H9 (cell line): ENCODE measurements around the gene CTDSP2. TPM values are rescaled to one million over a fixed set of nuclear protein-coding genes. Genes with fewer than 3 reads are reported as not detected.
"Not testable (repeated sequence)": the region's sequence is repeated elsewhere in the genome, so short reads cannot be mapped to it uniquely, and the experiment has no call there.

Experiments
- DNase-seq: peaks from one replicate; pipeline ENCODE4 v3.0.0-alpha.2; 2017
- H2AFZ ChIP-seq: one replicate; pipeline ENCODE4 v1.6.1; 2013; ENCODE audit warnings: mild to moderate bottlenecking, low read length, control low read depth, moderate library complexity
- H2AK5ac ChIP-seq: 2 replicates; pipeline ENCODE4 v1.6.1; 2013; ENCODE audit warnings: low read length, control low read depth, mixed read lengths; ENCODE audit not compliant: insufficient read length
- H2BK120ac ChIP-seq: one replicate; pipeline ENCODE4 v1.6.1; 2013; ENCODE audit warnings: low read depth, mild to moderate bottlenecking, low read length, control low read depth, inconsistent platforms; ENCODE audit not compliant: poor library complexity, severe bottlenecking
- H2BK12ac ChIP-seq: 2 replicates; pipeline ENCODE4 v1.6.1; 2013; ENCODE audit warnings: low read length, control low read depth, mixed read lengths, low read depth; ENCODE audit not compliant: insufficient read length
- H2BK15ac ChIP-seq: 2 replicates; pipeline ENCODE4 v1.6.1; 2013; ENCODE audit warnings: low read depth, low read length, control low read depth
- H2BK20ac ChIP-seq: one replicate; pipeline ENCODE4 v1.6.1; 2013; ENCODE audit warnings: low read depth, mild to moderate bottlenecking, low read length, control low read depth, inconsistent platforms; ENCODE audit not compliant: poor library complexity, severe bottlenecking
- H2BK5ac ChIP-seq: 2 replicates; pipeline ENCODE4 v1.6.1; 2013; ENCODE audit warnings: low read length, control low read depth, mixed read lengths; ENCODE audit not compliant: insufficient read length
- H3K14ac ChIP-seq: 2 replicates; pipeline ENCODE4 v1.6.1; 2013; ENCODE audit warnings: low read length, control low read depth; ENCODE audit not compliant: insufficient read depth
- H3K18ac ChIP-seq: 2 replicates; pipeline ENCODE4 v1.6.1; 2013; ENCODE audit warnings: low read depth, mild to moderate bottlenecking, mixed read lengths, low read length, control low read depth; ENCODE audit not compliant: insufficient read length
- H3K23ac ChIP-seq: 2 replicates; pipeline ENCODE4 v1.6.1; 2013; ENCODE audit warnings: low read length, control low read depth, mixed read lengths, low read depth; ENCODE audit not compliant: insufficient read length
- H3K23me2 ChIP-seq: 2 replicates; pipeline ENCODE4 v1.6.1; 2013; ENCODE audit warnings: low read depth, mild to moderate bottlenecking, mixed read lengths, low read length, control low read depth; ENCODE audit not compliant: insufficient read length, poor library complexity, severe bottlenecking
- H3K27ac ChIP-seq: 2 replicates; pipeline ENCODE4 v1.5.1; 2013; ENCODE audit warnings: low read length, control low read depth, mixed read lengths, low read depth; ENCODE audit not compliant: insufficient read length
- H3K27me3 ChIP-seq: 2 replicates; pipeline ENCODE4 v1.6.1; 2013; ENCODE audit warnings: low read length, control low read depth, inconsistent platforms; ENCODE audit not compliant: insufficient read depth
- H3K4ac ChIP-seq: 2 replicates; pipeline ENCODE4 v1.6.1; 2013; ENCODE audit warnings: low read depth, mild to moderate bottlenecking, control low read depth, inconsistent platforms, low read length, moderate library complexity
- H3K4me1 ChIP-seq: 2 replicates; pipeline ENCODE4 v1.6.1; 2013; ENCODE audit warnings: low read length, control low read depth, inconsistent platforms; ENCODE audit not compliant: insufficient read depth
- H3K4me2 ChIP-seq: 2 replicates; pipeline ENCODE4 v1.6.1; 2013; ENCODE audit warnings: low read length, control low read depth, mixed read lengths; ENCODE audit not compliant: insufficient read length, insufficient read depth
- H3K56ac ChIP-seq: 2 replicates; pipeline ENCODE4 v1.6.1; 2013; ENCODE audit warnings: low read depth, mild to moderate bottlenecking, mixed read lengths, low read length, control low read depth; ENCODE audit not compliant: insufficient read length
- H3K79me1 ChIP-seq: 2 replicates; pipeline ENCODE4 v1.6.1; 2013; ENCODE audit warnings: low read depth, mild to moderate bottlenecking, moderate library complexity, low read length, control low read depth, inconsistent platforms; ENCODE audit not compliant: insufficient read depth, poor library complexity, severe bottlenecking
- H3K79me2 ChIP-seq: 2 replicates; pipeline ENCODE4 v1.6.1; 2013; ENCODE audit warnings: low read length, control low read depth, inconsistent platforms; ENCODE audit not compliant: insufficient read depth
- H3K9ac ChIP-seq: 2 replicates; pipeline ENCODE4 v1.6.1; 2013; ENCODE audit warnings: low read length, control low read depth, mixed read lengths; ENCODE audit not compliant: insufficient read length; ENCODE audit errors: extremely low read depth
- H3K9me3 ChIP-seq: one replicate; pipeline ENCODE4 v1.6.1; 2013; ENCODE audit warnings: low read depth, low read length, inconsistent platforms; ENCODE audit not compliant: control insufficient read depth
- H3T11ph ChIP-seq: one replicate; pipeline ENCODE4 v1.6.1; 2013; ENCODE audit warnings: mild to moderate bottlenecking, low read length, control low read depth, inconsistent platforms
- H4K20me1 ChIP-seq: one replicate; pipeline ENCODE4 v1.6.1; 2013; ENCODE audit not compliant: control insufficient read depth, insufficient read length, insufficient read depth
- H4K5ac ChIP-seq: 2 replicates; pipeline ENCODE4 v1.6.1; 2013; ENCODE audit warnings: low read depth, mild to moderate bottlenecking, mixed read lengths, low read length, control low read depth; ENCODE audit not compliant: insufficient read length
- H4K8ac ChIP-seq: replicated peaks from 2 replicates; pipeline ENCODE4 v1.6.1; 2013; ENCODE audit warnings: low read length, control low read depth, mixed read lengths, low read depth; ENCODE audit not compliant: insufficient read length
- H4K91ac ChIP-seq: 2 replicates; pipeline ENCODE4 v1.6.1; 2013; ENCODE audit warnings: low read depth, mild to moderate bottlenecking, moderate library complexity, mixed read lengths, low read length, control low read depth; ENCODE audit not compliant: insufficient read length
- H3K27ac Mint-ChIP-seq, 3 experiments: 2 replicates in 2 of 3; 3 replicates in 1 of 3; pipeline ENCODE4 v1.8.0; 2020 to 2021; ENCODE audit warnings: mixed read lengths in 3 of 3, mild to moderate bottlenecking in 1 of 3, moderate library complexity in 1 of 3
- H3K27me3 Mint-ChIP-seq: 2 replicates; pipeline ENCODE4 v1.8.0; 2021; ENCODE audit warnings: low read depth, mild to moderate bottlenecking, moderate library complexity, mixed read lengths
- H3K36me3 Mint-ChIP-seq, 3 experiments: 2 replicates in 2 of 3; 3 replicates in 1 of 3; pipeline ENCODE4 v1.8.0; 2020 to 2021; ENCODE audit warnings: low read depth in 3 of 3, mixed read lengths in 3 of 3; ENCODE audit not compliant: insufficient read depth in 1 of 3
- H3K4me1 Mint-ChIP-seq, 2 experiments: 2 replicates each; pipeline ENCODE4 v1.8.0; 2020; ENCODE audit warnings: mixed read lengths in 2 of 2
- H3K4me3 Mint-ChIP-seq, 2 experiments: 2 replicates in 1 of 2; 3 replicates in 1 of 2; pipeline ENCODE4 v1.8.0; 2020 to 2021; ENCODE audit warnings: mild to moderate bottlenecking in 2 of 2, mixed read lengths in 2 of 2, moderate library complexity in 1 of 2
- H3K9me3 Mint-ChIP-seq, 2 experiments: 2 replicates in 1 of 2; 3 replicates in 1 of 2; pipeline ENCODE4 v1.8.0; 2020; ENCODE audit warnings: mild to moderate bottlenecking in 2 of 2, mixed read lengths in 2 of 2, moderate library complexity in 1 of 2
- WGBS: extraction: QIAGEN DNeasy Blood & Tissue Kit; methylation state at CpG from one replicate; pipeline ENCODE4 v1.1.7; 2013; ENCODE audit warnings: missing lambda C conversion rate, low lambda C conversion rate, mixed read lengths; ENCODE audit not compliant: insufficient read length; ENCODE audit errors: extremely low coverage; 5-methylcytosine and 5-hydroxymethylcytosine counted together
- total RNA-seq: library from RNA; stranded (reverse); gene quantifications from 2 replicates; pipeline ENCODE4 v1.2.1, GENCODE V29; 2021
- TF ChIP-seq, protein P1 (sequence below): fragments of 200-600 bp; sonication (generic); conservative IDR thresholded peaks from 3 replicates; pipeline ENCODE4 v1.8.0; 2021; ENCODE audit warnings: antibody characterized with exemption, mild to moderate bottlenecking

CTDSP2 gene
- total RNA-seq, 1 experiment from 2014 or later, result 103 TPM

DNA sequence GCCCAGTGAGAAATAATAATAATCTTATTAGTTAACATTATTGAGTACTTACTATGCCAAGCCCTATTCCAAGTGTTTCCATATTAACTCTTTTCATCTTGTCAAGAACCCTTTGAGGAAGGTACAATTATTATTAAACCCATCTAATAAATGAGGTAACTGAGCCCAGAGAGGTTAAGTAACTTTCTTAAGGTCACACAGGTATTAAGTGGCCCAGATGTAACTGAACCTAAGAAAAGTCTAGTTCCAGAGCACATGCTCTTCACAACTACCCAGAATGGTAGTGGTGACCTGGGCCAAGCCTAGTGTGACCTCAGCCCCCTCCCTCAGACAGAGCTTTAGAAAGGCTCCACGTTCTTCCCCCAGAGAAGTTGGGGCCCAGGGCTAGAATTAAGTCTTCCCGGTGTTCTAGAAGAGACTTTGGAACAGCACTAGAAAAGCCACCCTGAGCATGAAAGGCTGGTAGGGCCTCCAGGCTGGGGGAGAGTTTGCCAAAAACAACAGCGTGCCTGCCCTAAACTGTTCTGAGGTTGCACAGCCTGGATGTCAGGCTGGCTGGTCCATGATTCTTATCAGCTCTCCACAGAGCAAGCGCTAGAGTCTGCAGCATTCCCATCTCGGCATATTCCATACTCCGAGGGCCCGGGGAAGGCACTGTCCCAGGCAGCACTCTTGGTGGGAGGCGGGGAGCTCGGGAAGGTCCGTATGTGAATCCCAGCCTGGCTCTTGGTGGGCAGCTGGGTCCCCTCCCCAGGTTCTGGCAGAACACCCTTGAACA lies 41.3 kb upstream of the CTDSP2 start:
- Histone ChIP-seq H2BK15ac (no peak overlapping the region), H3K27me3 (no peaks in the 10 kb centered on the region; the same call in 1 of the 2 replicates), H3K56ac (no peak overlapping the region), H3K79me1 (no peaks in the 10 kb centered on the region), H2BK20ac (no peak overlapping the region), H2BK120ac (no peak overlapping the region), H4K5ac (no peak overlapping the region), H3K4ac (no peak overlapping the region), H2AK5ac (no peak overlapping the region), H2BK12ac (no peak overlapping the region), H3K14ac (no peak overlapping the region), H3K9ac (no peak overlapping the region), H4K20me1 (no peaks in the 10 kb centered on the region), H3K4me2 (peak overlapping the region; percentile 35), H3K23ac (no peak overlapping the region), H3K23me2 (no peaks in the 10 kb centered on the region), H2AFZ (no peak overlapping the region), H2BK5ac (no peak overlapping the region), H3K4me1 (peaks cover 4% of the 10 kb centered on the region; the same call in 1 of the 2 replicates), H3K27ac (no peak overlapping the region), H3K79me2 (no peaks in the 10 kb centered on the region), H4K8ac (no peak overlapping the region), H4K91ac (no peak overlapping the region), H3T11ph (no peak overlapping the region), H3K9me3 (no peaks in the 10 kb centered on the region), H3K18ac (no peak overlapping the region)
- TF ChIP-seq, protein P1, sequence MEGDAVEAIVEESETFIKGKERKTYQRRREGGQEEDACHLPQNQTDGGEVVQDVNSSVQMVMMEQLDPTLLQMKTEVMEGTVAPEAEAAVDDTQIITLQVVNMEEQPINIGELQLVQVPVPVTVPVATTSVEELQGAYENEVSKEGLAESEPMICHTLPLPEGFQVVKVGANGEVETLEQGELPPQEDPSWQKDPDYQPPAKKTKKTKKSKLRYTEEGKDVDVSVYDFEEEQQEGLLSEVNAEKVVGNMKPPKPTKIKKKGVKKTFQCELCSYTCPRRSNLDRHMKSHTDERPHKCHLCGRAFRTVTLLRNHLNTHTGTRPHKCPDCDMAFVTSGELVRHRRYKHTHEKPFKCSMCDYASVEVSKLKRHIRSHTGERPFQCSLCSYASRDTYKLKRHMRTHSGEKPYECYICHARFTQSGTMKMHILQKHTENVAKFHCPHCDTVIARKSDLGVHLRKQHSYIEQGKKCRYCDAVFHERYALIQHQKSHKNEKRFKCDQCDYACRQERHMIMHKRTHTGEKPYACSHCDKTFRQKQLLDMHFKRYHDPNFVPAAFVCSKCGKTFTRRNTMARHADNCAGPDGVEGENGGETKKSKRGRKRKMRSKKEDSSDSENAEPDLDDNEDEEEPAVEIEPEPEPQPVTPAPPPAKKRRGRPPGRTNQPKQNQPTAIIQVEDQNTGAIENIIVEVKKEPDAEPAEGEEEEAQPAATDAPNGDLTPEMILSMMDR, result no peak
- WGBS, result no CpG with 5 or more reads among the region's 10 CpGs
- Mint-ChIP-seq H3K4me1 (peaks cover 15 to 35% of the 10 kb centered on the region in 2 experiments), H3K36me3 (no peaks in the 10 kb centered on the region; a peak in 1 of 7 replicates), H3K4me3 (no peak overlapping the region), H3K27me3 (peaks cover 4% of the 10 kb centered on the region), H3K27ac (no peak overlapping the region; a peak in 1 of 7 replicates), H3K9me3 (peaks cover 0 to 4% of the 10 kb centered on the region in 2 experiments; a peak in 2 of 5 replicates)
- DNase-seq, result peak; percentile 52

DNA sequence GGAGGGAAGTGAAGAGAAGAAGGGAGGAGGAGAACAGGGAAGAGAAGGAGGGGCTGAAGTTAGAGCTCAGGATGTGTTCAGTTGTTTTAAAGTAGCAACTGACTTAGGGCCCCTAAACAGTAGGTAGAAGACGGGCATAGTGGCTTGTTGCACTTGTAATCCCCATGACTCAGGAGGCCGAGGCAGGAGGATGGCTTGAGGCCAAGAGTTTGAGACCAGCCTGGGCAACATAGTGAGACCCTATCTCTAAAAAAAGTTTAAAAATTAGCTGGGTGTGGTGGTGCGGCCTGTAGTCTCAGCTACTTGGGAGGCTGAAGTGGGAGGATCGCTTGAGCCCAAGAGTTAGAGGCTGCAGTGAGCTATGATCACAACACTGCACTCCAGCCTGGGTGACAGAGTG lies 40.4 kb upstream of the CTDSP2 start:
- not testable (repeated sequence) for H2BK120ac ChIP-seq, H2BK20ac ChIP-seq, DNase-seq, H3K9me3 ChIP-seq, H3K79me2 ChIP-seq, H2AK5ac ChIP-seq, H4K5ac ChIP-seq, H2AFZ ChIP-seq, H4K20me1 ChIP-seq, H4K91ac ChIP-seq, H4K8ac ChIP-seq, H3K27me3 Mint-ChIP-seq, H3K9me3 Mint-ChIP-seq, H2BK5ac ChIP-seq, H3K4ac ChIP-seq, H3K18ac ChIP-seq, H3K79me1 ChIP-seq, H3K4me1 ChIP-seq, H3K9ac ChIP-seq, H3K23ac ChIP-seq, H2BK12ac ChIP-seq, H3K4me2 ChIP-seq, H3T11ph ChIP-seq, H2BK15ac ChIP-seq, H3K27me3 ChIP-seq, H3K56ac ChIP-seq, H3K4me3 Mint-ChIP-seq, H3K36me3 Mint-ChIP-seq, H3K14ac ChIP-seq, H3K23me2 ChIP-seq, H3K27ac ChIP-seq
- Mint-ChIP-seq H3K4me1 (peaks cover 14 to 27% of the 10 kb centered on the region in 2 experiments), H3K27ac (peak overlapping the region in 1 of 3 experiments; percentile 3; a peak in 1 of 7 replicates)
- no CpG with 5 or more reads among the region's 4 CpGs for WGBS
